Measurements from ENCODE around the gene RUVBL1. TPM values are rescaled to one million over a fixed set of nuclear protein-coding genes. Genes with fewer than 3 reads are reported as not detected.

The RUVBL1 gene
- total RNA-seq, 1 experiment from 2014 or later: 115 TPM

- no peak overlapping the region for H3K27ac ChIP-seq
- ChIA-PET POLR2A (ENCODE audit: unreplicated experiment) (interaction anchor here (0.5 kb wide), 1 partner anchor 811 kb away, joined by 4 read pairs; the partner anchor contains the start of gene ACAD9), CTCF (no interaction called here)
- peaks cover 49% of the 10 kb centered on the region for H3F3A ChIP-seq (ENCODE audit: insufficient read depth, low read depth)
- H3K36me3 ChIP-seq (ENCODE audit: low read depth): peaks cover 49% of the 10 kb centered on the region
- H3K9me3 ChIP-seq (ENCODE audit: insufficient read depth, low read depth): no peaks in the 10 kb centered on the region
- no peaks in the 10 kb centered on the region for H3K27me3 ChIP-seq (ENCODE audit: insufficient read depth, low read depth)
- no peak overlapping the region for H2AFZ ChIP-seq
- TF ChIP-seq CTCF (conservative IDR thresholded peaks at IDR 0.05) (peak; percentile 76), EZH2 (IDR thresholded peaks at IDR 0.05; ENCODE audit: low read depth) (no peak)
- peaks cover 79% of the 10 kb centered on the region for H4K20me1 ChIP-seq (ENCODE audit: insufficient read depth)
- no peak overlapping the region for H3K4me3 ChIP-seq
- H3K9me2 ChIP-seq (ENCODE audit: insufficient read depth): no peaks in the 10 kb centered on the region
- no peaks in the 10 kb centered on the region for H3K79me2 ChIP-seq (ENCODE audit: low read depth)
- H3K4me2 ChIP-seq: no peak overlapping the region
- H3K4me1 ChIP-seq (replicated peaks; ENCODE audit: insufficient read depth): no peaks in the 10 kb centered on the region
- DNase-seq: peak in 1 of 2 experiments; percentile 27
- intact Hi-C loops (cut with micrococcal nuclease; ENCODE audit: unreplicated experiment): no loop called here
- no TSS peak for BruUV-seq (replicated peaks)
Observed at GRCh38 chr3:128068156-128068620, 55.4 kb downstream of the RUVBL1 start.

- intact Hi-C loops (cut with micrococcal nuclease; ENCODE audit: unreplicated experiment): no loop called here
- peaks cover 56% of the 10 kb centered on the region for H3K36me3 ChIP-seq (ENCODE audit: low read depth)
- H3K4me3 ChIP-seq: no peak overlapping the region
- no peak for DNase-seq
- H3K9me2 ChIP-seq (ENCODE audit: insufficient read depth): no peaks in the 10 kb centered on the region
- H4K20me1 ChIP-seq (ENCODE audit: insufficient read depth): peaks cover 77% of the 10 kb centered on the region
- H3K27me3 ChIP-seq (ENCODE audit: insufficient read depth, low read depth): no peaks in the 10 kb centered on the region
- H2AFZ ChIP-seq: no peak overlapping the region
- no peak overlapping the region for H3K4me2 ChIP-seq
- ChIA-PET CTCF (no interaction called here), POLR2A (ENCODE audit: unreplicated experiment) (no interaction called here)
- TF ChIP-seq CTCF (conservative IDR thresholded peaks at IDR 0.05): no peak
- H3K27ac ChIP-seq: no peak overlapping the region
- BruUV-seq (replicated peaks): no TSS peak
- no peaks in the 10 kb centered on the region for H3K4me1 ChIP-seq (replicated peaks; ENCODE audit: insufficient read depth)
- no peaks in the 10 kb centered on the region for H3K9me3 ChIP-seq (ENCODE audit: insufficient read depth, low read depth)
- H3F3A ChIP-seq (ENCODE audit: insufficient read depth, low read depth): peaks cover 42% of the 10 kb centered on the region
- H3K79me2 ChIP-seq (ENCODE audit: low read depth): no peaks in the 10 kb centered on the region
Observed at GRCh38 chr3:128067489-128067888, 56.1 kb downstream of the RUVBL1 start.

DNA sequence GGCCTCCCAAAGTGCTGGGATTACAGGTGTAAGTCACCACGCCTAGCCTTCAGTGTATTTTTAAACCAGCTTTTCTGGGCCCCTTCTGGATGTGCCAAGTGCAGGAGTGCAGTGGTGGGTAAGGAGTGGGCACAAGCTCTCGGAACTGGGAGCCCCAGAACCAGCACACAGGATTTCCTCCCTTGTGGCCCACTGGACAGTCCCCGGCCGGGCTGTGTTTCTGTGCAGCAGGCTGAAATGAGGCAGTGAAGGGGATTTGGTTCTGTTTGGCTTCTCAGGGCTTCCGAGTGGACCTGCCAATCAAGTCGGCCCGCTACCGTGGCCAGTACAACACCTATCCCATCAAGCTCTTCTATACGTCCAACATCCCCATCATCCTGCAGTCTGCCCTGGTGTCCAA, 56.9 kb downstream of the RUVBL1 start:
- Histone ChIP-seq H2AFZ (no peak overlapping the region), H3K9me2 (ENCODE audit: insufficient read depth) (no peaks in the 10 kb centered on the region), H3K79me2 (ENCODE audit: low read depth) (no peaks in the 10 kb centered on the region), H3F3A (ENCODE audit: insufficient read depth, low read depth) (peaks cover 48% of the 10 kb centered on the region), H3K4me3 (no peak overlapping the region), H3K27me3 (ENCODE audit: insufficient read depth, low read depth) (no peaks in the 10 kb centered on the region), H3K27ac (no peak overlapping the region), H3K4me2 (no peak overlapping the region), H3K9me3 (ENCODE audit: insufficient read depth, low read depth) (no peaks in the 10 kb centered on the region), H3K4me1 (replicated peaks; ENCODE audit: insufficient read depth) (no peaks in the 10 kb centered on the region), H3K36me3 (ENCODE audit: low read depth) (peaks cover 60% of the 10 kb centered on the region), H4K20me1 (ENCODE audit: insufficient read depth) (peaks cover 75% of the 10 kb centered on the region)
- TF ChIP-seq EZH2 (IDR thresholded peaks at IDR 0.05; ENCODE audit: low read depth) (no peak), CTCF (conservative IDR thresholded peaks at IDR 0.05) (no peak)
- intact Hi-C loops (cut with micrococcal nuclease; ENCODE audit: unreplicated experiment): no loop called here
- no peak for DNase-seq
- no TSS peak for BruUV-seq (replicated peaks)
- ChIA-PET CTCF (interaction anchor here (0.6 to 0.7 kb wide), 2 partner anchors 507 to 529 kb away, joined by 5 to 9 read pairs; no protein-coding TSS in a partner anchor), POLR2A (ENCODE audit: unreplicated experiment) (no interaction called here)
